Hematopoietic multipotent progenitor cell treated with erythropoietin and hydrocortisone succinate and interleukin-3 and kit ligand, for 17 days (in vitro differentiated cells): ENCODE measurements around the gene RC3H1.
A peak's percentile ranks its signal among the peaks of the same experiment; 100 is the strongest.
"Not testable (repeated sequence)": the region's sequence is repeated elsewhere in the genome, so short reads cannot be mapped to it uniquely, and the experiment has no call there.

Experiments
- DNase-seq: peaks from one replicate; pipeline ENCODE4 v3.0.0-alpha.2; 2015; ENCODE audit warnings: low spot score

RC3H1 gene

DNA sequence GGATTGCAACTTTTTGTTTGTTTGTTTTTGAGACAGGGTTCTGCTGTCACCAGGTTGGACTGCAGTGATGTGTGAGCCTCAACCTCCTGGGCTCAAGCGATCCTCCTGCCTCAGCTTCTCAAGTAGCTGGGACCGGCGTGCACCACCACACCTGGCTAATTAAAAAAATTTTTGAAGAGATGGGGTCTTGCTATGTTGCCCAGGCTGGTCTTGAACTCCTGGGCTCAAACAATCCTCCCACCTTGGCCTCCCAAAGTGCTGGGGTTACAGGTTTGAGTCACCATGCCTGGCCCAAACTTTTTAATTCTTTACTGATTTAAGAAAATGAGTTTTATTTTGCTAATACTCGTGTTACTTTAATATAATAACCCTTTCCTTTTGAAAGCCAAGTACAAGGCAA, 73.6 kb downstream of the RC3H1 start:
- no peak for DNase-seq

DNA sequence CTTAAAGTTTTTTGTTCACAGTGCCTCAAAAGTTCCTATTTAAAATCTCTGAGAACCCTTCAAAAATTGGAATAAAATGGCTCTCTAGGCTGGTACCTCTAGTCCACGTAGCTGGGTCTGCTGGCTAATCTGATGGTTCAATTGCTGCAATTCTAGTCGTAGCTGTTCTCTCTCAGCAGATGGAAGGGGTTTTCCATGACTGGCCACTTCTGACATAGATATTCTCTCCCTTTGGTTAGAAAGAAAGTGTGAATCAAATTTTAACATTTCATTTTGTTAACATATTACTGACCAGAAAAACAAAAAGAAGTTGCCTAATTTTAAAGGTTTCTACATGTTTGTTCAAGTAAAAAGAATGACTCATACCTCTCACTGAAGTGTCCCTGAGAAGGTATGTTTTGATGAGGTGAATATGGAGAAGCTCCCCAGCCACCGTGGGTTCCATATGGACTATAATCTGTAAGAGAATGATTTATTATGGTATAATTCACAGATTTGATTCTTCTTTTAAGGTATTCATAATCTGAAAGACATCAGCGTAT, 75.7 kb downstream of the RC3H1 start:
- DNase-seq = no peak

DNA sequence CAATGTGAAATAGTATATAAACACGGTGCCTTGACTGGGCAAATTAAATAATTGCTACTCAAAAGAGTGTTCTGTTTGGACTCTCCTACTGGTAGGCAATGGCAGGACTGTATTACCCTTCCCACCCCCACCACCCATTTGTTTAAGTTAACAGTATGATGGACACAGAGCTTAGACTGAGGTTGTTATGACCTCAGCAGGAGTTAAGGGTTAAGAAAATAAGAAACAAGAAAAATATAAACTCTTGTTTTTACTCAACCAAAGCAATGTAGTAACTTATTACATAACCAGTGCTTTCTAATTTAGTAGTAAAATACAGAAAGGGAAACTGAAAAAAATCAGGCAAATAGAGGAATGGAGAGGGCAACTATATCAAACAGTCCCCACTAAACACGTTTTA, 85.1 kb downstream of the RC3H1 start:
- no peak for DNase-seq

DNA sequence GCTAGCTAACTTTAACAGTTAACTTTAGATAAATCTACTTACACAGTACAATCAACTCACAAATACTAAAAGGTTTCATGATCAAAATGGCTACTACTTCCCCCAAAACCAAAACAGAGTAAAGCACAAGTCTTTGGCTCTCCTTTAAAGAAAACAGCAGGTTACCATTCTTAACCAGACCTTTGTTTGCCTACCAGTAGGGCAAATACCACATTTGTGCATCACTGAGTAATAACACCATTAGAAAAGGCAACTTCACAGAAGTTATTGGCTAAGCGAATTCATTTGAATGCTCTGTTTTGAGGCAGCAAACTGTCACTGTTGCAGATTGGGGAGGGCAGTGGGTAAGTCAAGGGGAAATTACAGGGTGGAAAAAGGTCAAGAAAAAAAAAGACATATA, 87.7 kb downstream of the RC3H1 start:
- DNase-seq = no peak

DNA sequence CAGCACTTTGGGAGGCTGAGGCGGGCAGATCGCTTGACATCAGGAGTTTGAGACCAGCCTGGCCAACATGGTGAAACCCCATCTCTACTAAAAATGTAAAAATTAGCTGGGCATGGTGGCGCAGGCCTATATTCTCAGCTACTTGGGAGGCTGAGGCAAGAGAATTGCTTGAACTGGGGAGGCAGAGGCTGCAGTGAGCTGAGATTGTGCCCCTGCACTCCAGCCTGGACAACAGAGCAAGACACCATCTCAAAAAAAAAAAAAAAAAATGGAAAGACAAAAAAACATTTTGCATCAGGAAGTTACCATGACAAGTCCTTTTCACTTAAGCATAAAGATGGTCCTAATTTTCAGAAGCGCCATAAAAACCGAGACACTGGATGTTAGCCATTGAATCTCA, 91.6 kb downstream of the RC3H1 start:
- DNase-seq = not testable (repeated sequence)

DNA sequence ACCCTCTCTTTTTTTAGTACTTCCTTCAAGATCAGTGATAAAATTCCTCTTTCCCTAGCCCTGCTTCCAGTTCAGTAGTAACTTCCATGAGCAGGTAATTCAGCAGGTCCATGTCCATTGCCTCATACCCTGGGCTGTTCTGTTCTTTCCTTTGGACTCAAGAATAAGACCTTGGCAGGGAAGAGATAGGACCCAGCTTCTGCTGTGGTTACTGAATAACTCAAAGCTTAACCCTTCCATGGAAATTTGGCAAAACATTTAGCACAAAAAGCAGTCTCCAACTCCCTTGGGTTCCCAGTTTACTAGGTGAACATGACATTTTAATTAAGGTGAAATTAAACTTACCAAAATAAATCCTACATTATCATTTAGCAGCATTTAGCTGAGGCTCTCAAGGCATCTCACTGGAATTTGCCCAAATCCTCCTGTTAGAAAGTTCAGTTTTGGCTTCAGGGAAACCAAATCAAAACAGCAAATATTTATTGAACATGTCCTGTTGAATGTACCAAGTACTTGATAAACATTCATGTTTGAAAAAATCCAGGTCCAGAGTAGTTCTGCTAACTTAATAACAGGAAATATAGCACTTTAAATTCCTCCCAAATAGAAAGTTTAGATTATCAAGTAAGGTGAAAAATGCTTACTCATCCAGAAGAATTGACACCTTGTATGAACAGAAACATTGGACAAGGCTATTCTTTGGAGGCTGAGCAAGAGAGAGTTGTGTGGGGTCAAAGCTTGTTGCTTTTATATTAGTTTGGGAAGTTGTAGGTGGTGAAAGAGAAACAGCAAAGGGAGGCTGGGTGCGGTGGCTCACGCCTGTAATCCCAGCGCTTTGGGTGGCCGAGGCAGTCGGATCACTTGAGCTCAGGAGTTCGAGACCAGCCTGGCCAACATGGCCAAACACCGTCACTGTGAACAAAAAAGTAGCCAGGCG, 96.6 kb downstream of the RC3H1 start:
- DNase-seq = no peak

DNA sequence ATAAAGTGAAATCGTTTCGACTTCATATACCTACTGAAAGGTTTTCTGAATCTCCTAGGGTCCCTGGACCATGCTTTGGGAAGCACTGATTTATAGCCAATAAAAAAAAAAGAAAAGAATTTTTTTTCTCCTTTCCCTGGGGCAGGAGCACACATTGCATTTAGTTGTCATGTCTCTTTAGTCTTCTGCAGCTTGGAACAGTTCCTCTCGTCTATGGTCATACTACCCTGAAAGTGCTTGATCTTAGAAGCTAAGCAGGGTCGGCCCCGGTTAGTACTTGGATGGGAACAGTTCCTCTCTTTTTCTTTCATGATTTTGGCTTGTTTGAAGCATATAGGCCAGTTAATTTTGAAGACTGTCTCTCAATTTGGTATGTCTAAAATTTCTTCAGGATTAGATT, 101.3 kb downstream of the RC3H1 start:
- DNase-seq = no peak

DNA sequence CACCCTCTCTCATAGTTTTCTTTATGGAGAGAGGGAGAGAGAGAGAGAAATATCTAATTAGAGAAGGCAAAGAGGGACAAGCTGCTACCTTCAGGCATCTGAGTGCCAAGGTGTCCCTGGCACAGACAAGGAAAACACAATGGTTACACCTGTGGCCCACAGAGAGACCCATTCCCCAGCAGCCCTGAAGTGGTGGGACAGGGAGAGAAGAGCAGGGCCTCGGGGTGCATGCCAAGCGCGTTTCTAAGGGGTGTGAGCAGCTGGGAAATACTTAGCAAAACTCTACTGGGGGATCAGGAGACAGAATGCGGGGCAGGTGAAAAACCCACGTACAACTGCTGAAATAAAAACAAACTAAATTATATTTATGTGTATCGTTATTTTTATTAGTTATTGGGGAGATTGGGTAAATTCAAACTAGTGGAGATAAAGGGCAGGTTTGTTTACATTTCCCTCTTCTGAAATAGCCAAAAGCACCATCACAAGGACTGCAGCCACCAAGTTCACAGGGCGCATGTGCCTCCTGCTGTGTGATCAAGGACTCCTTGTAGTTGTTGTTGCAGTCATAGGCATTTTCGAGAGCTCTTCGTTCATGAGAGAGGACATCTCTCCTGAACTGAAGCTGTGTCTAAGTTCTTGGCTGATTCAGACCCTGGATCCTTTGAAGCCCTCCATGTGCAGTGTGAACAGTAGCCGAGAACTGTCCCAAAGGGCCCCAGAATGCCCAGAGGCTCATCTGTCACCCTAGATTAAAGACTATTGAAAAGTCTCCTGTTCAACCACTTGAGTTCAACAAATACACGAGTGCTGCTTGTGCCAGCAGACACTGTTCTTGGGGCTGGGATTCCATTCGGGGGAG, 104.3 kb downstream of the RC3H1 start:
- no peak for DNase-seq

DNA sequence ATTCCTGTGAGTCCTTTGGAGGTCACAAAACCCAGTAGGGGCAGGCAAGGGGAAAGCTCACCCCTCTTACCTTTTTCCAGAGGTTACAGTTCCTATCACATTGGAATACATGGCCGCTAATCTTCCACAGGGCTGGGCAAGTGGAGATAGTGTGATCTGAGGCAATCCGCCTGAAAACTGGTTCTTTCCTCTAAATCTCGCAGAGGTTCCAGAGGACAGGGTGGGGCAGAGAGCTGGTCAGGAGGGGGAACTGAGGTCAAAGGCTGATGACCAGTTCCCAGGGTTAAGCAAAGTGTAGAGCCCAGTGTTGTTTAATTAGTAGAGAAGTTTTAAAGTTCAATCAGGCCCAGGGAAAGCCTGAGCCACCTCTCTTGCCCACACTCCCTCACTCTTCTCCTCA, 105.0 kb downstream of the RC3H1 start, which contains the start of gene SERPINC1:
SERPINC1 (minus strand) TSS at position 179 of the 400 bp plus-strand sequence; CDS start at position 111, 68 bp downstream.
- DNase-seq = no peak

DNA sequence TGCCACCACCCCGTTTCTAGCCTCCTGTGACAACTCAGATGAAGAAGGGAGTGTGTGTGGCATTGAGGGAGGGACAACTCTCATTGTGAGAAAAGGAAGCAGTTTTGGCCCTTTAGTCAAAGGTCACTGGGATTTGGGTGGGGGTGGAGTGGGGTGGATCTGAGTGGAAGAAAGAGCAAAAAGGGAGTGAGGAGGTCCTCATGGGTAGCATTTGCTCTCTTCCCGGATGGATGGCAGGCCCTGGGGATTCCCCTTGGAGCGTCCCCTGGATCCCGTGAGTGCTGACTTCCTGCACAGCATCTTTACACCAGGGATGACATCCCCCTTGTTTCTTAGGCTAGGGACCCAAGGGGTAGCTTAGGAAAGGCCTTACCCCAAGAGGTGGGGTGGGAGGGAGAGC, 105.5 kb downstream of the RC3H1 start:
- no peak for DNase-seq

DNA sequence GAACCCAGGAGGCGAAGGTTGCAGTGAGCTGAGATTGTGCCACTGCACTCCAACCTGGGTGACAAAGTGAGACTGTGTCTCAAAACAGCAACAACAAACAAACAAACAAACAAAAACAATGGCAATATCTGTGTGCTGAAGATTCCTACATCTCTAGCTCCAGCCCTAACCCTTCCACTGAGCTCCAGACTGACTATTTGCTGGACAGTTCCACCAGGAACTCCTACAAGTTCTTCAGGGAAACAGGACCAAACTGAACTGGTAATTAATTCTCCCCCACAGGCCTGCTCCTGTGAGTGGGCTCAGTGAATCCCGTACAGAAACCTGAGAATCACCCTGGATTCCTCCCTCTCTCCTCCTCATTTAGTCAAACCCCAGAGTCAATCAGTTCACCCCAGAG, 106.6 kb downstream of the RC3H1 start:
- DNase-seq = no peak

DNA sequence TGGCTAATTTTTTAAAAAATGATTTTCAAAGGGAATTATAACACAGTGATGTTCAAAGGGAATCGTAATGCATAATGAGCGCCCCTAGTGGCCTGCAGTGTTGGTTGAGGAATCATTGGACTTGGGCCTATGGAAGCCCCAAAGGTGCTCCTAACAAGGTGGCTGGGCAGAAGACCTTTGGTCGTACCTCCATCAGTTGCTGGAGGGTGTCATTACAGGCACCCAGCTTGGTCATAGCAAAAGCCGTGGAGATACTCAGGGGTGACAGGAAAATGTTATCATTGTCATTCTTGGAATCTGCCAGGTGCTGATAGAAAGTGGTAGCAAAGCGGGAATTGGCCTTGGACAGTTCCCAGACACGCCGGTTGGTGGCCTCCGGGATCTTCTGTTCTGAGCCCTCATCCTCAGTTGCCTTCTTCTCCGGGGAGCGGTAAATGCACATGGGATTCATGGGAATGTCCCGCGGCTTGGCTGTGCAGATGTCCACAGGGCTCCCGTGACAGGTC, 107.7 kb downstream of the RC3H1 start:
- DNase-seq = peak; percentile 51

DNA sequence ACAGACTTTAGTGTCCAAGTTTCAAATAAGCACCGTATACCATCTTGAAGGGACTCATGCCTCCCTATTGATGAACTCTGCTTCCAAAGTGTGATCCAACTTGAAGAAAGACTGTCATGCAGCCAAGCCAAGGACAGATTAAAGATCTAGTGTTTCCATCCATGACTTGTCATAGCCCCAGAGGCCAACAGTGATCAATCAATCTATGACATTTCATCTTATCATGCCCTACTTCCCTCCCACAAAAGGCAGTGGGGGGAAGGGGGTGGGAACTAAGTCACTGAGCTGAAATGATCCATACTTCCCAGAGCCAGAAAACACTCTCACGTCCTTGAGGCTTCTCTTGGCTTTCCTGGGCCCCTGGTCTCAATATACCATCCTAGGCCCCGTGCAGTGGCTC, 109.0 kb downstream of the RC3H1 start:
- DNase-seq = no peak

DNA sequence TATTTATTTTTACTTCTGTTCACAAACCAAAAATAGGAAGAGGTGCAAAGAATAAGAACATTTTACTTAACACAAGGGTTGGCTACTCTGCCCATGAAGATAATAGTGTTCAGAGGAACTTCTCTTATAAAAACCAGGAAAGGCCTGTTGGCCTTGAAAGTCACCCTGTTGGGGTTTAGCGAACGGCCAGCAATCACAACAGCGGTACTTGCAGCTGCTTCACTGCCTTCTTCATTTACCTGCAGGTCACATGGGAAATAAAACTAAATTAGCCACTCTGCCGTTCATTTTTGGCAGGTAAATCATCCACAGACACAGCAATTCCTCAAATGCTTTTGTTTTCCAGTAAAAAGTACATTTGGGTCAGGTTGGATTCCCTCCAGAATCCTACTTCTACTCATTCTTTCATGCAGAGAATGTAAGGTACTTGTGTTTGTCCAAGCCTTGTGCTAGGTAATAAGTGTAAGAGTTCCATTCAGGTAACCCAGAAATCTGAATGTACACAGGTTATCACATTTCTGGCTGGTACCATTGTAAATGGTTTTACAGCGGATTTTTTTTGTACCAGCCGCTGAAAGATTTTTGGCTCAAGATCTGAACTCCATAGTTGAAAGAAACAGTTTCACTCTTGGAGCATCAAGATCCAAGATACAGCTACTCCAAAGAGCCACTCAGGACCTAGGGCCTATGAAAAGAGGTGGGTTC, 118.2 kb downstream of the RC3H1 start:
- no peak for DNase-seq

DNA sequence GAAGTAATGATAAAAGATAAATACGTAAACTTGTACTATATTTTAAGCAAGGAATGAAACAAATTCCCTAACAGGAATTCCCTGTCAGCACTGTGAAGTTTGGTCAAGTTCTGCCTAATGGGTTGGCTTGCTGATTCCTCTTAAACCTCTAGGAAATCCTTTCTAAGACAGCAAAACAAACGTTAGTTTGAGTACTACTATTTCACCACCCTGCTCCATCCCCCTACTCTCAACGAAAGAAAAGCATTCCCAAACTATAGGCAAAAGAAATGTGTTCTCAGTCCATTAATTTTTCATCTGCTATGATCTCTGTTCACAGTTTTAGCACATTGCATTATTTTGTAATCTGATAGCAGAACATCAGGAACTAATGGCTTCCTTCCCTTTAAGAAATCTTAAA, 121.2 kb downstream of the RC3H1 start:
- no peak for DNase-seq

DNA sequence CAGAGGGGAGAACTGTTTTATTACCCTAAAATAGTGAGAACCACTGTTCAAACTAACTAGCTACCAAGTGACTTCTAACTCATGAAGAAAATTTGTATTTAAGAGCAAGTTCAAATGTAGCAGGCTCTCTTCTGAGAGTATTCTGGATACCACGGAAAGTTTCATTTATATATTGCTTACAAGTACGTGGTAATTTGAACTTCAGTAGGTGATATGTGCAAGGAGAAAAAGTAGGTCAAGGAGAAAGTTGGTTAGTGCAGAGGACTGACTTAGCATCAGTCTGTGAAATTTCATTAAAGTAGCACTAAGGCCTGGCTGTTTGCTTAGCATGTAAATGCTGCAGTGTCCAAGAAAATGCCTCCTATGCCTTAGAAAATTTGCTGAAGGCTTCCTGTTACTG, 121.7 kb downstream of the RC3H1 start:
- DNase-seq = no peak

DNA sequence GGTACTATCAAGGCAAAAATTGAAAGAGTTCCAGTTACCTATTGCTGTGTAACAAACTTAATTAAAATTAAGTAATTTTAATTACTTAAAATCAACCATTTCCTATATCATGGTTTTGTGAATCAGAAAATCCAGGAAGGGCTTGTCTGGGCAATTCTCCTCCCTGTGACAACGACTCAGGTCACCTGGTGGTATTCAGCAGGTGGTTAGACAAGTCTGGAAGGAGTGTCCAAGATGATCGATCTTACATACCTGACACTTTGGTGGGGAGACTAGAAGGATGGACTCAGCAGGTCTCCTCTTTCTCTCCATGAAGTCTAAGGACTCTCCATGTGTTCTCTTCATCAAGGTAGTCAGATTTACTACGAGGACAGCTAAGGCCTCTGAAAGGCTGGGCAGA, 128.0 kb downstream of the RC3H1 start:
- no peak for DNase-seq

DNA sequence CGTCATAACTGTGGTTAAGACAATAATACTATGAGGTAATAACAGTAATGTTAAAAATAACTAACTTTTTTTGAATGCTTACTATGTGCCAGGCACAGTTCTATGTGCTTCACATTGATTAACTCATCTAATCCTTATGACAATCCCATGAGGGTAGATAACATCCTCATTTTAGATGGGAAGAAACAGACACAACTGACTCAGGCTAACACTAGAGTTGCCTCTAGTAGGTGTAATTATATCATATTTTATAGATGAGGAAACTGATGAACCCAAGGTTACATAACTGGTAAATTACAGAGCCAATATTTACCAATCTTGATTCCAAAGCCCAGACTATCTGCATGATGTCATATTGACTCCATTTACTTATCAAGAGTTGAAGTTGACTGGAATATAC, 128.5 kb downstream of the RC3H1 start:
- no peak for DNase-seq

DNA sequence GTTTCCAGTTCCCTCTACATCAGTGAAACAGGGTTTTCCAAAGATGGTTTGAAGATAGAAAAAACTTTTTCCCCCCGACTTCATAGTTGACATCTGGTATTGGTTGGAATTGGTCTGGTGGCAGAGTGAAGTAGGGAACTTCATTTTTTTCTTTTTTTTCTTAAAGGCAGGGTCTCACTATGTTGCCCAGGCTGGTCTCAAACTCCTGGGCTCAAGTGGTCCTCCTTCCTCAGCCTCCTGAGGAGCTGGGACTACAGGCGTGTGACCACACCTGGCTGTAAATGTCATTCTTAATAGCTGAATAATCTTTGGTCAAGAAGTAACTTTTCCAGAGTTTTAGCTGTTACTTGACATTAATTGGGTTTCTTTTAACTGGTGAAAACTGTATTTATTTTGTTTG, 132.3 kb downstream of the RC3H1 start:
- DNase-seq = no peak

DNA sequence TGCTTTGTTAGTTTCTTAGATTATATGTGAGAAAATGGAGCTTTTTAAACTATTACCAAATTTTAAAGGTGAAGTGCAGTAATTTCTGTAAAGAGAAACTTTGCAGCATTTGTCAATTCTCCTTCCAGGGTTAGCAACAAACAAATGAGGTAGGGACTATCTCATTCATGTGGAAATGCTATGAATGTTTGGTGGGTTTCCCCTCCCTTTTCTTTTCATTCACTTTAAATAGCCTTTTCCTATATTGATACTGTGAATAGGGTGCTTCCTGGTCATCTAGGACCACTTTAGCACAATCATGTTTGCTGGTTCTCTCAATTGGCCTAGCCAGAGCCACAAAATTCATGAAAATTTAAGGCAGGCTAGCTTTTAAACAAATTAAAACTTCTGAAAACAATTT, 133.4 kb downstream of the RC3H1 start:
- no peak for DNase-seq

DNA sequence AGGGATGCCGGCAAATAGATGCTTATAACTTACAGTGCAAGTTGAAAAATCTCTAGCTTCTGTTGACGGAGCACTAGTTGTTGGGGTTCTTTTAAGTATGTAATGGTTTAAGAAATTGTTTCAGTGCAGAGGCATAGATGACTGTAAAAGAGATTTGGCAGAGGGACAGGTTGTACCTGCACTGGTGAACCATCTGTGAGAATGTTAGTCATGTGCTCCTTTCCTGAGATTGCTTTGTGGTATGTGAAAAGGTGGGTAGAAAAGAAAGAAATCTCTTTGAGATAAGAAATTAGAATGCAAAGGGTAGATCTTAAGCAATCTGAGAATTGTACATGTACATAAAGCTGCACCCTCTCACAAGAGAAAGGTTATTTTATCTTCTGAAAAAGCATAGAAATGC, 134.5 kb downstream of the RC3H1 start:
- DNase-seq = no peak
